Neuronal stem cell (in vitro differentiated cells): ENCODE measurements around the gene NAT10.

Source experiments
- DNase-seq: peaks from one replicate; pipeline ENCODE4 v3.0.0-alpha.2; 2013; ENCODE audit warnings: low spot score
- H2AFZ ChIP-seq: one replicate; pipeline ENCODE4 v1.6.1; 2013; ENCODE audit warnings: mild to moderate bottlenecking, low read length, inconsistent platforms
- H2AK5ac ChIP-seq: 2 replicates; pipeline ENCODE4 v1.6.1; 2013; ENCODE audit warnings: low read depth, mild to moderate bottlenecking, inconsistent platforms, low read length, moderate library complexity, mixed read lengths
- H2BK120ac ChIP-seq: 2 replicates; pipeline ENCODE4 v1.6.1; 2013; ENCODE audit warnings: low read depth, mild to moderate bottlenecking, inconsistent platforms, low read length, moderate library complexity, mixed read lengths
- H2BK12ac ChIP-seq: one replicate; pipeline ENCODE4 v1.6.1; 2013; ENCODE audit warnings: low read length, inconsistent platforms
- H2BK15ac ChIP-seq: 2 replicates; pipeline ENCODE4 v1.6.1; 2013; ENCODE audit warnings: mild to moderate bottlenecking, low read length, inconsistent platforms, mixed read lengths
- H2BK5ac ChIP-seq: one replicate; pipeline ENCODE4 v1.6.1; 2013; ENCODE audit warnings: inconsistent platforms, mild to moderate bottlenecking, low read length, moderate library complexity
- H3K14ac ChIP-seq: one replicate; pipeline ENCODE4 v1.6.1; 2013; ENCODE audit warnings: low read length, inconsistent platforms
- H3K18ac ChIP-seq: 2 replicates; pipeline ENCODE4 v1.6.1; 2013; ENCODE audit warnings: low read length, inconsistent platforms
- H3K23ac ChIP-seq: 2 replicates; pipeline ENCODE4 v1.6.1; 2013; ENCODE audit warnings: low read depth, mild to moderate bottlenecking, mixed read lengths, low read length, inconsistent platforms; ENCODE audit not compliant: poor library complexity
- H3K27ac ChIP-seq: replicated peaks from 3 replicates; pipeline ENCODE4 v1.5.1; 2013; ENCODE audit warnings: low read length, inconsistent platforms
- H3K27me3 ChIP-seq, 3 experiments: 2 replicates each; pipeline ENCODE4 v1.6.1; 2013; ENCODE audit warnings: low read length in 3 of 3, mild to moderate bottlenecking in 2 of 3, inconsistent platforms in 1 of 3, low read depth in 1 of 3, mixed read lengths in 1 of 3, moderate library complexity in 1 of 3; ENCODE audit not compliant: control insufficient read depth in 3 of 3, insufficient read depth in 3 of 3
- H3K36me3 ChIP-seq, 2 donors: replicated peaks in 1 of 2; 2 replicates each; pipeline ENCODE4 v1.6.1; 2013; ENCODE audit warnings: low read length in 2 of 2; ENCODE audit not compliant: control insufficient read depth in 2 of 2, insufficient read depth in 2 of 2
- H3K4ac ChIP-seq: 2 replicates; pipeline ENCODE4 v1.6.1; 2013; ENCODE audit warnings: inconsistent platforms, mild to moderate bottlenecking, low read length, moderate library complexity
- H3K4me1 ChIP-seq, 2 donors: 1 replicate in 1 of 2; 2 replicates in 1 of 2; pipeline ENCODE4 v1.6.1; 2013; ENCODE audit warnings: low read length in 2 of 2, low read depth in 1 of 2; ENCODE audit not compliant: control insufficient read depth in 2 of 2, insufficient read depth in 1 of 2
- H3K4me2 ChIP-seq: one replicate; pipeline ENCODE4 v1.6.1; 2013; ENCODE audit warnings: mild to moderate bottlenecking, low read length, inconsistent platforms; ENCODE audit not compliant: insufficient read depth, poor library complexity, severe bottlenecking
- H3K4me3 ChIP-seq, 2 donors: 2 replicates each; pipeline ENCODE4 v1.5.1; 2013; ENCODE audit warnings: low read length in 2 of 2, mild to moderate bottlenecking in 2 of 2, inconsistent platforms in 1 of 2, moderate library complexity in 1 of 2
- H3K79me1 ChIP-seq: one replicate; pipeline ENCODE4 v1.6.1; 2013; ENCODE audit warnings: low read depth, mild to moderate bottlenecking, inconsistent platforms, low read length, moderate library complexity
- H3K9ac ChIP-seq: one replicate; pipeline ENCODE4 v1.6.1; 2013; ENCODE audit warnings: mild to moderate bottlenecking, low read depth, low read length, inconsistent platforms; ENCODE audit not compliant: poor library complexity
- H3K9me3 ChIP-seq, 2 donors: replicated peaks in 1 of 2; 2 replicates each; pipeline versions ENCODE3 to v1.6.1; 2013; ENCODE audit warnings: low read length in 2 of 2, mild to moderate bottlenecking in 2 of 2, inconsistent platforms in 1 of 2, low read depth in 1 of 2, mixed read lengths in 1 of 2, moderate library complexity in 1 of 2; ENCODE audit not compliant: control insufficient read depth in 2 of 2, insufficient read depth in 1 of 2
- H4K8ac ChIP-seq: one replicate; pipeline ENCODE4 v1.6.1; 2013; ENCODE audit warnings: low read depth, mild to moderate bottlenecking, inconsistent platforms, low read length, moderate library complexity
- H4K91ac ChIP-seq: one replicate; pipeline ENCODE4 v1.6.1; 2013; ENCODE audit warnings: low read length, low read depth, mild to moderate bottlenecking, inconsistent platforms; ENCODE audit not compliant: poor library complexity
- WGBS, 2 donors: extraction: QIAGEN DNeasy Blood & Tissue Kit; methylation state at CpG; one replicate each; pipeline ENCODE4 v1.1.7; 2013; ENCODE audit warnings: missing lambda C conversion rate in 2 of 2, mixed read lengths in 1 of 2; ENCODE audit not compliant: insufficient read length in 2 of 2, insufficient replicate concordance in 1 of 2; ENCODE audit errors: extremely low coverage in 2 of 2; 5-methylcytosine and 5-hydroxymethylcytosine counted together

NAT10 gene

DNA sequence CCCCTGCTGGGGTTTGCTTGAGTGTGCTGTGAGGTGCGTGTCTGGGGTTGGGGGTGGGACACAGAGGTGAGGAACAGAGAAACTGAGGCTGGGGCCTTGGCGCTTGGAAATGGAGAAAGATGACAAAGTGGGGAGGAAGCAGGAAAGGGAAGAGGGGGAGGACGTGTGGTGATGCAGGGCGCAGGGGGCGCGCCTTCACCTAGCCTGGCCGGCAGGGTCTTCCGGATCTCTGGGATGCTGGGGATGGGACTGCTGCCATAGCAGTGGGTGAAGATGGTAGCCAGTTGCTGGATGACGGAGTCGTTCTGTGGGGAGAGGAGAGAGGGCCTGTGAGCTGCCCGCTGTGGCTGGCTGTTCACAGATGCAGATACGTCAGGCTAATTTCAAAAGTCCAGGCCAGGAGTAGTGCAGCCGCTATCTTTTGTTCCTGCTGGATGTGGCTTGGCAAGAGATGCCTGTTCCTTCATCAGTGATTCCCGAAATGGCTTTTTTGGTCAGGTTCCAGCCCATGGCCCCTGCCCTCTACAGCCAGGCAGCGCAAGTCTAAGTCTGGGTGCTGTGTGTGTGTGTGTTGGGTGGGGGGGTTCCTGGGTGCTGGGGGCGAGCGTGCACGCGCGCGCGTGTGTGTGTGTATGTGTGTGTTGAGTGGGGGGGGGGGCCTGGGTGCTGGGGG, 54.8 kb downstream of the NAT10 start:
- WGBS, 2 donors, result no CpG with 5 or more reads among the region's 22 CpGs
- H3K18ac ChIP-seq, result no peak overlapping the region
- no peak overlapping the region for H2AFZ ChIP-seq
- H2BK5ac ChIP-seq, result no peak overlapping the region
- H4K8ac ChIP-seq, result no peak overlapping the region
- H2BK120ac ChIP-seq, result no peak overlapping the region
- H3K9ac ChIP-seq, result no peak overlapping the region
- H3K23ac ChIP-seq, result no peak overlapping the region
- H3K4me3 ChIP-seq, result no peak overlapping the region
- no peaks in the 10 kb centered on the region for H3K27me3 ChIP-seq
- H3K4ac ChIP-seq, result no peak overlapping the region
- H3K36me3 ChIP-seq, result peaks cover 0 to 77% of the 10 kb centered on the region in 2 donors
- no peak overlapping the region for H3K14ac ChIP-seq
- no peaks in the 10 kb centered on the region for H3K9me3 ChIP-seq
- H2BK15ac ChIP-seq, result no peak overlapping the region
- no peak overlapping the region for H2BK12ac ChIP-seq
- no peak for DNase-seq
- H3K27ac ChIP-seq, result no peak overlapping the region
- no peak overlapping the region for H3K4me2 ChIP-seq
- no peak overlapping the region for H4K91ac ChIP-seq
- H2AK5ac ChIP-seq, result no peak overlapping the region
- H3K4me1 ChIP-seq, result no peaks in the 10 kb centered on the region
- H3K79me1 ChIP-seq, result no peaks in the 10 kb centered on the region

DNA sequence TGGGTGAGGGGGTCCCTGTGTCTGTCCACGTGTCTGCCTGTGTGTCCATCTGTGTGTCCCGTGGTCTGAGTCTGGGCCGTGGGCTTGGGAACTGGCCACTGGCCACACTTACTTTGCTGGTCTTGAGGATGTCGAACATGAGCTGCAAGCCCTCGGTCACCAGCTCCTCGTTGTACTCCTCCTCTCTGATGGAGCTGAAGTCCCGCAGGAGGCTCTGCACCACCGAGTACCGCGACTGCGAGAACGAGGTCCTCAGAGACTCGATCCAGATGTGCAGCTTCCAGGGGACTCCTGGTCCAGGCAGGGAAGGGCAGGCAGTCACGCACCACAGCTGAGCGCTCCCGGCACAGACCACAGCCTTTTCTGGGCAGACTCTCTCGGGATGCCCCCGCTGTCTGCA, 55.4 kb downstream of the NAT10 start:
- no peak overlapping the region for H3K4ac ChIP-seq
- no peak overlapping the region for H3K14ac ChIP-seq
- no peak overlapping the region for H2BK5ac ChIP-seq
- no peaks in the 10 kb centered on the region for H3K9me3 ChIP-seq
- no peak overlapping the region for H2BK12ac ChIP-seq
- H3K79me1 ChIP-seq, result no peaks in the 10 kb centered on the region
- DNase-seq, result no peak
- no peak overlapping the region for H3K4me3 ChIP-seq
- H2BK15ac ChIP-seq, result no peak overlapping the region
- H2AFZ ChIP-seq, result no peak overlapping the region
- H4K91ac ChIP-seq, result no peak overlapping the region
- no peak overlapping the region for H2AK5ac ChIP-seq
- H3K9ac ChIP-seq, result no peak overlapping the region
- no peak overlapping the region for H2BK120ac ChIP-seq
- peaks cover 0 to 77% of the 10 kb centered on the region in 2 donors for H3K36me3 ChIP-seq
- no peak overlapping the region for H3K18ac ChIP-seq
- no peak overlapping the region for H4K8ac ChIP-seq
- H3K4me1 ChIP-seq, result no peaks in the 10 kb centered on the region
- H3K27me3 ChIP-seq, result no peaks in the 10 kb centered on the region
- H3K4me2 ChIP-seq, result no peak overlapping the region
- no peak overlapping the region for H3K23ac ChIP-seq
- H3K27ac ChIP-seq, result no peak overlapping the region
- WGBS, 2 donors, result no CpG with 5 or more reads among the region's 18 CpGs

DNA sequence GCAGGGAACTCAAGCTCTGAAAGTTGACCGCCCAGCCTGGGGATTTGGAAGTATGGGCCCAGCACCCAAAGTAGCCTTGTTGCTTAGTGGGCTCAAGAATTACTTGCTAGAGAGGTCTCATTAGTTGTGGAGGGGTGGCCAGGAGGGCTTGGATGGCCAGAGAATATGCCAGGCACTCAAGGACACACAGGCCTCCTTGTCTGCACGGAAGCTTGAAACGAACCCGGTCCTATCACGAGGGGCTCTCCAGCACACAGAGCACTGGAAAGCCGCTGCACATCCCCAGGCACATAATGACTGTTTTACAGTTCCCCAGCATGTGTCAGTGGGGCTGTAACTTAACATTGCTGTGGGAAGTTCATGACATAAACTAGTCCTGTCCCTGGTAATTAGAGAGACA, 55.9 kb downstream of the NAT10 start:
- Histone ChIP-seq H3K27ac (no peak overlapping the region), H2AK5ac (no peak overlapping the region), H2BK12ac (no peak overlapping the region), H4K91ac (no peak overlapping the region), H2BK5ac (no peak overlapping the region), H3K4ac (no peak overlapping the region), H3K4me1 (no peaks in the 10 kb centered on the region), H4K8ac (no peak overlapping the region), H3K27me3 (no peaks in the 10 kb centered on the region), H3K14ac (no peak overlapping the region), H2BK15ac (no peak overlapping the region), H3K36me3 (peaks cover 0 to 77% of the 10 kb centered on the region in 2 donors), H3K18ac (no peak overlapping the region), H2AFZ (no peak overlapping the region), H3K4me3 (no peak overlapping the region), H3K9ac (no peak overlapping the region), H3K9me3 (no peaks in the 10 kb centered on the region), H2BK120ac (no peak overlapping the region), H3K4me2 (no peak overlapping the region), H3K79me1 (no peaks in the 10 kb centered on the region), H3K23ac (no peak overlapping the region)
- no CpG with 5 or more reads among the region's 6 CpGs for WGBS, 2 donors
- DNase-seq, result no peak

DNA sequence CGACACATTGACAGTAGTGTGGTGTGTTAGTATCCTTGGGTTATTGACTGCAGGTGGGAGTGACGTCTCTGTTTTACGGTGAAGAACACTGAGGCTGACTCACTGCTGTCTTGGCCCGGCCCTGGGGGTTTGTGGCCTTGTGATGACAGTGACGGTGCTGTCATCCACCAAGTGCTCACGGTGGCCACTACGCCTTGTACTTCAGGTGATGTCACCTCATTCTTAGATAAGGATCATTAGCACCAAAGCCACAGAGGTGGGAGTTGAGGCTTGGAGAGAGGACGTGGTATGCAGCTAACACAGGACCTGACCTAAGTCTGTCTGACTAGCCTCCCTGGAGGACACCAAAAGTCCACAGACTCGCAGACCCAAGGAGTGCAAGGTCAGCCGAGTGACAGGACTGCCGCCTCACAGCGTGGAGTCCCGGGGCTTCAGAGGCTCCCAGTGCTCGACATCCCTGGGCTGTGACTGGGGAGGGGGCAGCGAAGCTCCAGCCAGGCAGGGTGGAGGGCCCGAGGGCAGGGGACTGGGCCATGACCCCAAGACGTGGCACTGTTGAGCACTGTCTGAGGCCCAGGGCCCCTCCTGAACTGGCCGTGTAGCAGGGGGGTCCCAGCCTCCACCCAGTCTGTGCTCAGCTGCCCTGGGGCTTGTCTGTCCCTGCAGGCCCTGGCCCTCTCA, 56.5 kb downstream of the NAT10 start:
- Histone ChIP-seq H3K14ac (peak overlapping the region; percentile 25), H3K27ac (no peak overlapping the region), H2BK12ac (no peak overlapping the region), H2AK5ac (peak overlapping the region; percentile 38), H3K9me3 (no peaks in the 10 kb centered on the region), H3K79me1 (no peaks in the 10 kb centered on the region), H3K4me3 (no peak overlapping the region), H3K27me3 (no peaks in the 10 kb centered on the region), H2BK15ac (no peak overlapping the region), H3K18ac (peak overlapping the region; percentile 15), H2BK120ac (no peak overlapping the region), H3K4me2 (no peak overlapping the region), H4K8ac (no peak overlapping the region), H3K4me1 (no peaks in the 10 kb centered on the region), H3K4ac (no peak overlapping the region), H3K36me3 (peaks cover 0 to 81% of the 10 kb centered on the region in 2 donors), H3K9ac (peak overlapping the region; percentile 63), H2BK5ac (no peak overlapping the region), H3K23ac (peak overlapping the region; percentile 90), H2AFZ (no peak overlapping the region), H4K91ac (peak overlapping the region; percentile 57)
- WGBS, 2 donors, result no CpG with 5 or more reads among the region's 18 CpGs
- no peak for DNase-seq
